B cell (primary cell): ENCODE data around the gene PDLIM4. TPM values are rescaled to one million over a fixed set of nuclear protein-coding genes. Genes with fewer than 3 reads are reported as not detected.

Experiments used
- ATAC-seq: fragments of 200-7000 bp; cut with Tn5 transposase; one replicate; pipeline ENCODE4 v1.10.0; 2021; ENCODE audit warnings: low read depth, mild to moderate bottlenecking, moderate number of reproducible peaks, moderate library complexity
- CTCF ChIA-PET: fragments of 350-600 bp; sonication (Branson Sonifier 250); formaldehyde crosslinking; loops from one replicate; lab custom pipeline; 2021; ENCODE audit warnings: antibody characterized with exemption, inconsistent platforms; lab: Charles Lee
- POLR2A ChIA-PET: fragments of 350-600 bp; sonication (Branson Sonifier 250); formaldehyde crosslinking; loops from one replicate; lab custom pipeline; 2021; ENCODE audit warnings: antibody characterized with exemption; lab: Charles Lee
- DNase-seq: peaks from one replicate; pipeline ENCODE4 v3.0.0; 2013
- H2AFZ ChIP-seq: 2 replicates; pipeline ENCODE4 v1.6.1; 2012; ENCODE audit warnings: mild to moderate bottlenecking, low read depth, low read length; ENCODE audit not compliant: insufficient read depth, poor library complexity, severe bottlenecking
- H3K27ac ChIP-seq, 2 donors: 1 replicate in 1 of 2; 2 replicates in 1 of 2; pipeline ENCODE4 v1.5.1; 2012 to 2013; ENCODE audit warnings: low read length in 2 of 2, mild to moderate bottlenecking in 2 of 2, moderate library complexity in 1 of 2
- H3K27me3 ChIP-seq, 4 experiments: fragments of 200-600 bp in 1 of 4; sonication (generic) in 1 of 4; replicated peaks in 1 of 4; 1 replicate in 2 of 4; 2 replicates in 2 of 4; pipeline versions ENCODE4 v1.6.1 to v1.7.0; 2013 to 2016; ENCODE audit warnings: low read length in 3 of 4, mild to moderate bottlenecking in 2 of 4, mixed read lengths in 1 of 4, moderate library complexity in 1 of 4; ENCODE audit not compliant: insufficient read depth in 4 of 4, control insufficient read depth in 3 of 4; ENCODE audit errors: control extremely low read depth in 1 of 4
- H3K36me3 ChIP-seq, 2 experiments: replicated peaks in 1 of 2; 1 replicate in 1 of 2; 2 replicates in 1 of 2; pipeline versions ENCODE4 v1.6.1 to v1.7.1; 2013; ENCODE audit warnings: low read length in 1 of 2; ENCODE audit not compliant: insufficient read depth in 2 of 2, control insufficient read depth in 1 of 2; ENCODE audit errors: control extremely low read depth in 1 of 2, extremely low read depth in 1 of 2
- H3K4me1 ChIP-seq, 2 donors: fragments of 200-600 bp in 1 of 2; sonication (generic) in 1 of 2; 1 replicate in 1 of 2; 2 replicates in 1 of 2; pipeline versions ENCODE4 v1.5.1 to v1.6.1; 2013 to 2017; ENCODE audit warnings: low read length in 2 of 2; ENCODE audit not compliant: control insufficient read depth in 2 of 2, insufficient read depth in 2 of 2
- H3K4me2 ChIP-seq: replicated peaks from 2 replicates; pipeline ENCODE3; 2012; ENCODE audit warnings: mild to moderate bottlenecking, low read depth, low read length; ENCODE audit not compliant: poor library complexity, severe bottlenecking
- H3K4me3 ChIP-seq, 5 experiments: fragments of 200-600 bp in 1 of 5; sonication (generic) in 1 of 5; 1 replicate in 3 of 5; 2 replicates in 2 of 5; pipeline versions ENCODE4 v1.5.1 to v1.7.0; 2011 to 2016; ENCODE audit warnings: low read length in 4 of 5, mild to moderate bottlenecking in 4 of 5, low read depth in 2 of 5, control low read depth in 1 of 5, moderate library complexity in 1 of 5; ENCODE audit not compliant: insufficient read depth in 1 of 5; ENCODE audit errors: control extremely low read depth in 1 of 5, extremely low read depth in 1 of 5
- H3K79me2 ChIP-seq: fragments of 200-600 bp; sonication (generic); one replicate; pipeline ENCODE4 v1.6.0; 2016; ENCODE audit warnings: low read length; ENCODE audit not compliant: control insufficient read depth, insufficient read depth
- H3K9ac ChIP-seq: fragments of 200-600 bp; sonication (generic); 2 replicates; pipeline ENCODE4 v1.6.1; 2017; ENCODE audit warnings: mild to moderate bottlenecking, low read length, moderate library complexity
- H3K9me3 ChIP-seq, 3 donors: one replicate each; pipeline versions ENCODE4 v1.6.1 to v1.7.1; 2013; ENCODE audit warnings: low read length in 2 of 3; ENCODE audit not compliant: control insufficient read depth in 2 of 3, insufficient read depth in 1 of 3; ENCODE audit errors: control extremely low read depth in 1 of 3
- H4K20me1 ChIP-seq: 2 replicates; pipeline ENCODE4 v1.6.0; 2012; ENCODE audit warnings: mild to moderate bottlenecking, low read length; ENCODE audit not compliant: insufficient read depth, control insufficient read depth, poor library complexity, severe bottlenecking
- H3K27ac Mint-ChIP-seq: one replicate; pipeline ENCODE4 v1.8.0; 2021; ENCODE audit warnings: mixed read lengths
- H3K27me3 Mint-ChIP-seq: one replicate; pipeline ENCODE4 v1.8.0; 2021; ENCODE audit warnings: mixed read lengths
- H3K4me1 Mint-ChIP-seq: one replicate; pipeline ENCODE4 v1.8.0; 2021; ENCODE audit warnings: mixed read lengths
- H3K4me3 Mint-ChIP-seq: one replicate; pipeline ENCODE4 v1.8.0; 2021; ENCODE audit warnings: mixed read lengths
- H3K9me3 Mint-ChIP-seq: one replicate; pipeline ENCODE4 v1.8.0; 2022; ENCODE audit warnings: mixed read lengths; ENCODE audit not compliant: insufficient read depth
- EZH2 ChIP-seq: IDR thresholded peaks from 2 replicates; pipeline ENCODE4 v1.6.1; 2012; ENCODE audit warnings: borderline replicate concordance, low read depth, mild to moderate bottlenecking, moderate library complexity, low read length; ENCODE audit not compliant: insufficient read depth, poor library complexity, severe bottlenecking
- WGBS: methylation state at CpG from one replicate; pipeline ENCODE4 v1.1.5; 2013; ENCODE audit warnings: missing lambda C conversion rate; ENCODE audit not compliant: insufficient coverage; 5-methylcytosine and 5-hydroxymethylcytosine counted together
- intact Hi-C: fragments of 100-400 bp; cut with micrococcal nuclease; formaldehyde crosslinking; loops from one replicate; pipeline ENCODE4 v1.10.0; 2022
- polyA plus RNA-seq: library from polyadenylated mRNA; depleted of rRNA; stranded (reverse); fragments of >200 nt; gene quantifications from 2 replicates; pipeline ENCODE4 v1.2.3, GENCODE V29; 2012
- total RNA-seq, 2 donors: library from RNA; stranded (reverse); fragments of 120-200 nt in 1 of 2; gene quantifications; 1 replicate in 1 of 2; 2 replicates in 1 of 2; pipeline versions ENCODE4 v1.2.3 to v1.2.4, GENCODE V29; 2013 to 2022
- TF ChIP-seq, protein P1 (sequence below): fragments of 200-600 bp; IDR thresholded peaks from one replicate; pipeline ENCODE4 v1.8.0; 2022; ENCODE audit warnings: antibody characterized with exemption, mild to moderate bottlenecking

The PDLIM4 gene
- total and polyA plus RNA-seq, 2 donors (not counting 1 experiment from before 2014, with no cell fraction given), result not detected

DNA sequence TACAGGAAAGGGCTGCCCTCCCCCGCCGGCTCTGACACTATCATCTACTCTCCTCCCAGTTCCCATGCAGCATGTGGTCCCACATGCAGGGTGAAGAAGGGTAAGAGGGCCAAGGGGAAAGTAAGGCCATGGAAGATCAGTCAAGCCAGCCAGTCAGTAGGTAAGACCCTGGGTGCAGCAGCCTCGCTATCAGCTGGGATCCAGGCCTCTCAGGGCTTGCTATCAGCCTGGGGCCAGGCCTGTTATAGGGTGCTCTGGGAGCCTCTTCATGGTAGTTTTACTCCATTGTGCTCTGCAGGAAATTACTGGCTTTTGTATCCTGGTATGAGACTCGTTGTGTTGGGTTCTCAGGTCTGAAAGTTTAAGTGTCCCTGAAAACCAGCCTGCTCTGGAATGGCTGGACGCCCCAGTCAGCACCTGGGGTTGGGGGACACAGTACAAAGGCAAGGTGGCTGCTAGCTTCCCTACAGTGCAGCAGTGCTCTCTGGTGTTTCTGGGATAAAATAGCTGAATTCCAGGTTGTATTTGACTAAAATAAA lies 58.1 kb downstream of the PDLIM4 start:
- ChIA-PET POLR2A (no interaction called here), CTCF (no interaction called here)
- Mint-ChIP-seq H3K4me3 (no peak overlapping the region), H3K27ac (no peak overlapping the region), H3K9me3 (no peaks in the 10 kb centered on the region), H3K27me3 (no peaks in the 10 kb centered on the region), H3K4me1 (no peaks in the 10 kb centered on the region)
- intact Hi-C loops, result no loop called here
- H4K20me1 ChIP-seq, result no peaks in the 10 kb centered on the region
- 90% methylated on average over 3 of the region's 5 CpGs for WGBS
- no peak overlapping the region for H3K9ac ChIP-seq
- no peaks in the 10 kb centered on the region for H3K27me3 ChIP-seq
- H2AFZ ChIP-seq, result no peak overlapping the region
- no peak overlapping the region for H3K4me3 ChIP-seq
- H3K79me2 ChIP-seq, result no peaks in the 10 kb centered on the region
- H3K4me1 ChIP-seq, result no peaks in the 10 kb centered on the region
- H3K4me2 ChIP-seq, result no peak overlapping the region
- no peak for DNase-seq
- no peak for TF ChIP-seq EZH2
- TF ChIP-seq, protein P1, sequence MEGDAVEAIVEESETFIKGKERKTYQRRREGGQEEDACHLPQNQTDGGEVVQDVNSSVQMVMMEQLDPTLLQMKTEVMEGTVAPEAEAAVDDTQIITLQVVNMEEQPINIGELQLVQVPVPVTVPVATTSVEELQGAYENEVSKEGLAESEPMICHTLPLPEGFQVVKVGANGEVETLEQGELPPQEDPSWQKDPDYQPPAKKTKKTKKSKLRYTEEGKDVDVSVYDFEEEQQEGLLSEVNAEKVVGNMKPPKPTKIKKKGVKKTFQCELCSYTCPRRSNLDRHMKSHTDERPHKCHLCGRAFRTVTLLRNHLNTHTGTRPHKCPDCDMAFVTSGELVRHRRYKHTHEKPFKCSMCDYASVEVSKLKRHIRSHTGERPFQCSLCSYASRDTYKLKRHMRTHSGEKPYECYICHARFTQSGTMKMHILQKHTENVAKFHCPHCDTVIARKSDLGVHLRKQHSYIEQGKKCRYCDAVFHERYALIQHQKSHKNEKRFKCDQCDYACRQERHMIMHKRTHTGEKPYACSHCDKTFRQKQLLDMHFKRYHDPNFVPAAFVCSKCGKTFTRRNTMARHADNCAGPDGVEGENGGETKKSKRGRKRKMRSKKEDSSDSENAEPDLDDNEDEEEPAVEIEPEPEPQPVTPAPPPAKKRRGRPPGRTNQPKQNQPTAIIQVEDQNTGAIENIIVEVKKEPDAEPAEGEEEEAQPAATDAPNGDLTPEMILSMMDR, result no peak
- H3K36me3 ChIP-seq, result no peaks in the 10 kb centered on the region
- no peak overlapping the region for H3K27ac ChIP-seq
- H3K9me3 ChIP-seq, result no peaks in the 10 kb centered on the region
- no peak for ATAC-seq

DNA sequence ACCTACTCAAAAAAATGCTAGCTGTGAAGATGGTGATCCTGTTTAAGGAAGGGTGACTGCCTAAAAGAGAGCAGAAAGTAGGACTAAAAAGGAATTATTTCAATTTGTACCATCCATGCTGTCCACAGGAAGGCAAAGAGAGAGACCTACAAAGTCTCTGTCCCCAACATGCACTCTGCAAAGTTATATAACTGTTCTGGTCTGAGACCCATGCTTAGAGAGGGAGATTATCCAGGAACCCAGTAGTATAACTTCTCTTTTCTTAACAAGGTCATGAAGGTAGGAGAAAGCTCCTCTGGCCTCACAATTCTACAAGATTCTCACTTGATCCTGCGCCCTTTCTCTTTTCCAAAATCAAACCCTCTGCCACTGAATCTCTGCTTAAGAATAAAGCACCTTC lies 62.5 kb downstream of the PDLIM4 start:
- no peaks in the 10 kb centered on the region for H3K4me1 Mint-ChIP-seq
- H2AFZ ChIP-seq, result no peak overlapping the region

More for the DNA sequence above, 62.5 kb downstream of the PDLIM4 start:
- Mint-ChIP-seq H3K27ac (no peak overlapping the region), H3K27me3 (no peaks in the 10 kb centered on the region), H3K4me3 (no peak overlapping the region), H3K9me3 (no peaks in the 10 kb centered on the region)
- H3K27ac ChIP-seq, result no peak overlapping the region
- H3K9ac ChIP-seq, result no peak overlapping the region
- no peak overlapping the region for H3K4me2 ChIP-seq
- WGBS, result no CpG with 5 or more reads among the region's 1 CpG
- H3K36me3 ChIP-seq, result no peaks in the 10 kb centered on the region
- DNase-seq (no peak), ATAC-seq (no peak)
- ChIA-PET POLR2A (no interaction called here), CTCF (no interaction called here)
- no peaks in the 10 kb centered on the region for H3K9me3 ChIP-seq
- no peak for TF ChIP-seq EZH2
- TF ChIP-seq, protein P1, result no peak
- intact Hi-C loops, result no loop called here
- H3K27me3 ChIP-seq, result no peaks in the 10 kb centered on the region
- no peaks in the 10 kb centered on the region for H4K20me1 ChIP-seq
- H3K79me2 ChIP-seq, result no peaks in the 10 kb centered on the region
- H3K4me1 ChIP-seq, result no peaks in the 10 kb centered on the region
- no peak overlapping the region for H3K4me3 ChIP-seq
